ENCODE measurements around the gene SNX20.

SNX20 gene

DNA sequence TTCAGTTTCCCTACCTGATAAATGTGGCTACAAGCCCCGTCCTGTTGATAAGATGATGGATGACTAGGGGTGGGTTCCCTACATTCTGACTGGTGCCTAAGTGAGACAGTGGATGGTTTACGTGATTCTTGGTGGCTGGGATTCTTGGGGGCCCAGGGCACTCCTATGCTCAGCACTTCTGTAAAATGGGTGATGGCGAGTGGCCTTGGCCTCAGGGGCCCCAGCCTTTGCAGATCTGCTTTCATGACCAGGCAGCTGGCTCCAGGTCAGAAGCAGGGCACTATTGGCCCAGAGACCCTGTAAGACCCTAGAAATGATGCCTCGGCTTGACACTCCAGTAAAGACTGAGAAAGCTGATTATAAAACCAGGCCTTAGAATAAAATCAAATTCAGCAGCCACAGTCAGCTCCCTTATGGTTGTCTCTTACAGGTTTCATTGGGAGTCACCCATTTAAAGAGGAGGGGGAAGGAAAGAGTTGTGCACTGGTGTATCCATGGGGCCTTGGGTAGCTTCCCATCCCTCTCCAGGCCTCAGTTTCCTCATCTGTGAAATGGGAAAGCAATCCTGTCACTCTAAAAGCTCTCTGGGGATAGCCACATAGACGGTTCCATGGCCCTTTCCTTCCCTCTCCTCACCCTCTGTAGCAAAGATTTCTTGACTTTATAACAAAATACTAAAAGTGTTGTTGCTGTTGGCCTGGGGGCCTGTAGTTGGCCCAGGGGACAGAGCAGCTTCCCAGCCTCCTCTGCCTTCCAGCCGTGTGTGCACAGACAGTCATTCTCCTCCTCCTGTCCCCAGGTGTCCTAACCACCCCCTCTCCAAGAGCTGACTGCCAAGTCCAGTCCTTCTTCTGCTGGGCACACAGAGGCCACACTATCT is 1.2 kb downstream of the SNX20 start:
- no peak for DNase-seq (ENCODE audit: low read depth, low spot score)

DNA sequence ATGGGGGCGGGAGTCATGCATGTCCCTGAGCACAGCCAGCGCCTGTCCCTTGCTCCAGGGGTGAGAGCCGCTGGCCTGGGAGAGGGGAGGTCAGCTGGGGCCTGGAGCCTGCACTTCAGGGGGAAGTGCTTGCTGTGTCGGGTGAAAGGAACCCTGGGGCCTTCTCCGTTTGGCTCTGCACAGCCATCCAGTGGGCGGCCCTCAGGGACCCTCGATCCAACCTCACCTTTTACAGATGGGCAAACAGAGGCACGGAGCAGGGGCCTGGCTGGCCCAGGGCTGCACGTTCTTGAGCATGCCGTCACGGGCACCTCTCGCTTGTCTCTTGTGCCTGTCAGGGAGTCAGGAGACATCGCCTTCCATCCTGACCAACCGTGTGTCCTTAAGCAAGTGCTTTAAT is 1.8 kb downstream of the SNX20 start:
- DNase-seq (ENCODE audit: low read depth, low spot score) = no peak

DNA sequence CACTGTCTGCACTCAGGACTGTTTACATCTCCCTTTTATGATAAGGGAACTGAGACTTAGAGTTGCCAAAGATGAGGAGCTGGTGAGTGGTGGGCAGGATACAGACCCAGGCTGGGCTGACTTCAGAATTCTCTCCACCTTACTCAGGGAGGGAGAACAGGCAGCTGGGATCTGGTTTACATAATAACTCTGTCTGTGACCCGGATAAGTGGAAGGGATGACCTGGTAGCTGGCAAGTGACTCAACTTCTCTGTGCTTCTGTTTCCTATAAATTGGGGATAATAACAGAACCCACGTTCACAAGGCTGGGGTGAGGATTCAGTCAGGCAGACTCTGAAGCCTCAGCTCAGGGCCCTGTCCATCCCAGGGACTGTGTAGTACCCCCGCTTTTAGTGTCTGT is 2.6 kb downstream of the SNX20 start:
- DNase-seq (ENCODE audit: low read depth, low spot score) = no peak

DNA sequence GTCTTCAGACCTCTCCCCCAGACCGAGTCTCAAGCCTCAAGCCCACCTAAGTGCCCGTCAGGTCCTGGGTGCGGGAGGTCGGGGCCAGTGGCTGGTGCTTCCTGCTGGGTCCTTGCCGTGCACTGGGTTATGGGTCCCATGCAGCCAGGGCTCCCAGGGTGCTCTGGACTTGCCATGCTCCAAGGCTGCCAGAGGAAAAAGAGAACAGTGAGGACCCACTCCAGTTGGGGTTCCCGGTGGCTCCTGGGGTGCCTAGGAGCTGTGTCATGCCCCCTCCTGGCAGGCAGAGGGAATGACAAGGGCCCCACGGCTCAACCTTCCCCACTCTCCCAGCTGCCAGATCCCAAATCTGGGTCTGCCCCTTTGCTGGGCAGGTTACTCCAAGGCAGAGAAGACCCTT is 3.8 kb downstream of the SNX20 start:
- DNase-seq (ENCODE audit: low read depth, low spot score) = no peak

DNA sequence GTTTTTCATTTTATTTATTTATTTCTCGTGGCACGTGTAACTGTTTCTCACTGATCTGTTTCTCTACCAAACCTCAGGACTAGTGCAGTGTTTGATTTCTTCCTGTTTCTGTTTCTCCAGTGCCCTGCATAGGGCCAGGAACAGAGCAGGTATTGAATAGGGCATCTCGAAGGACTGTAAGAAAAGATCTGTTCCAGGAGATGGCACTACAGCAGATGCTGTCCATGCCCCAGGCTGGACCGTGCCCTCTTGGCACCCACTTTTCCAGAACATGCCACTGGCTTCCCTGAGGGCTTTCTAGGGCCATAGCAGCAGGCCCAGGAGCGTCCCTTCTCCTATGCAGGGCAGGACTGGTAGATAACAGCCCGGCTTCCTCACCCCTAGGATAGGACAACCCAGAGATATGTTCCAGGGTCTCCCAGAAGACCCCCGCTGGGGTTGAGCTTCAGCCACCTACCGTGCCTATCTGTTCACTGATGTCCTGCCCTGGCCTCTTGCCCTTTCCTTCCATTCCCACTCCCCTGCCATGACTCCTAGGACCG is 4.4 kb downstream of the SNX20 start:
- no peak for DNase-seq (ENCODE audit: low read depth, low spot score)

DNA sequence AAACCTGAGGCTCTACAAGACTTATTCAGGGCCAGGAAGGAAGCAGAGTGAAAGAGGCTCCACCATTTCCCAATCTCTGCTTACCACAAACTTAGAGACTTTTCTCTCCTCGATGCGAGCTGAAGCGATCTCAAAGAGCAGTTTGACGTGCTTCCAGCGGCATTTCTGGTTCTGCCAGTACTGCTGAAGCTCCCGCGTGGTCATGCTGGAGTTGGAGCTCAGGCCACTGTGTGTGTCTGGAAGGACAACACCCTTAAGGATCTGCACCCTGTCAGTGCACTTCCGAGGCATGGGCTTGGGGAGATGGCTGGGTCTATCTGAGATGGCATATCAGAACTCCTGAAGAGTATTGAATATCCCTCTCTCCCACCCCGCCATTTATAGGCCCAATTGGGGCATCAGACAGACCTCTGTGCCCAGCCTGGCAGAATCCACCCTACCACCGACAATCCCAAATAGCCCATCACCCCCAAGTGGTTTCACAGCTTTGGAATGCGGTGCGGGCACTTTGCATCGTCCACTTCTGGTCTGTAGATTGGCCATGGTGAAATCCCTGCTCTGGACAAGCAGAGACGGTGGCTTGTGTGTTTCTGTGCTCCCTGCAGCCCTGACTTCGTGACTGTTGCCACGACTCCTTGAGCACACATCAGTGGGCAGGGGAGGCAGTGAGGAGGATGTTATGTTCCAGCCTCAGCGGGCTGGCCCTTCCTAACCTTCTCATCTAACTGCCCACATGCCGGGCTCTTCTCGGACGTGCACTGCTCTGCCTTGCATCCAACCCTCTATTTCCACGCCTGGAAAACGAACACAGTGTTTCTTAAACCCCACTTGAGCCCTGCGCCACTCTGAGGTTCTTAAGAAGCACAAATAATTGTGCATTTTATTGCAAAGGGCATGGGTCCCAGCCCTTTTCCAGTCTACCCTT is 5.2 kb downstream of the SNX20 start:
- no peak for DNase-seq (ENCODE audit: low read depth, low spot score)

DNA sequence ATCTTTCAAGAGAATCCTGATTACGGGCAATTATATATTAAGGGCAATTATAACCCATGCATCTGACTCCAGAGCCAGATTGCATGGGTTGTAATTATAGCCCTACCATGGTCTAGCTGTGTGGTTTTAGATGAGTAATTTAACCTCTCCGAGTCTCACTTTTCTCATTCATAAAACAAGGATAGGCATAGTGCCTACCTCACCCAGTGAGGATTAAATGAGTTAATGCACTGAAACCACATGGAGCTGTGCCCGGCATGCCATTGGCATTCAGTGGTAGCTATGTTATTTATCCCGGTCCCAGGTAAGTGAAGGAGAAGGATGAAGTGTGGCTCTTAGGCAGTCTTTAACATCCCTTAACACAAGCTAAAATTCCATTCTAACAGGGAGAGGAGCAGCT is 6.3 kb downstream of the SNX20 start:
- DNase-seq (ENCODE audit: low read depth, low spot score) = peak; percentile 19

DNA sequence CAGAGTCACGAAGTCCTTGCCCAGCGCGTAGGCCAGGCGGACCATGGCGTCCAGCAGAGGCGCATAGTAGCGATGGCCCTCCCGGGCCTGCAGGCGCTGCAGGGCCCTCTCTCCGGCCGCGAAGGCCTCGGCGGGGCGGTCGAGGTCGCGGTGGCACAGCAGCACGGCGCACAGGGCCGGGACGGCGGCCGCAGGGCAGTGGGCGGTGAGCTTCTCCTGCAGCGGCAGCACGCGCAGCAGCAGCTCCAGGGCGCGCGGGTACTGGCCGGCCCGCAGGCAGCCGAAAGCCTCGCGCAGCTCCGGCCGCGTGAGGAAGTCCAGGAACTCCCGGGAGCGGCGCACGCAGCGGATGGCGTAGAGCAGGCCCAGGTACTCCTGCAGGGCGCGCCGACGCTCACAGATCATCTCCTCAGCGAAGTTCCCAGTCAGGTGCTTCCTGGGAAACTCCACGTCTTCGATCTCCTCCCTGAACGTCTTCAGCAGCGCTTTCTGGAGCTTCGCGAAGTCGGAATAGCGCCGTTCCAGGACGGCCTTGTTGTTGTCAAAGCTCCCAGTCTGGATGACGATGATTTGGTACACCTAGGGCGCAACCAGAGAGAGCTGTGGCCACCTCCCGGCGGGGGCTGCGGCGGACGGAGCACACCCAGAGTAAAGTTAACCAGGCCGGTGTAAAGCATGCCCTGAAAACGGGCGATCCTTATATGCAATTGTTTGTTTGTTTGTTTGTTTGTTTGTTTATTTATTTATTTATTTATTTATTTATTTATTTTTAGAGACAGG is 7.4 kb downstream of the SNX20 start:
- no peak for DNase-seq (ENCODE audit: low read depth, low spot score)

DNA sequence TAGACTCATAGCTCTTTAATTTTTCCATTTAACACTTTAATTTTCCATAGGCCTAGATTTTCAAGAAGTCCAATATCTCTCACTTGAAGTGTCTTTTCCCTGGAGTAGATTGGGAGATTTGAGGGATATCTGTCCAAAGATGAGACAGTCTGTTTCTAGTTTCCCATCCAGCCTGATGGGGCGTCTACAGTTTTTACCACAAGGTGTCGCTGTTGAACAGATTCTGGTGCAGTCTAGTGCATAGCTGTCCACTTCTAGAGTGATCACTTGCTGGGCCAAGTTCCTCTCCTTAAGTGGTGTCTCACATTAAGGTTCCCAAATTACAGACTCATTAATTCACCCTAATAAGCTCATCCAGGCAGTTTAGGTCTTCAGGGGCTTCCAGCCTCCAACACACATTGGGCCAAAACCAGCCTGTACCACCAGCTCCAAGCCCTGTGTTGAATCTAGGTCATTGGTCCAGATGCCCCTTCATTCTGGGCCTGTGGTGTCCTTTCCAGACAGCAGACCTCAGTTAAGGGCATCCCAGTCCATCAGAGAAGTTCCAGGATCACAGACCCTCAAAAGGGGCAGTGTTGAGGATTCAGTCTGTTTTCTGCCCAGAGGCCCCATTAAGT is 9.4 kb downstream of the SNX20 start:
- DNase-seq (ENCODE audit: low read depth, low spot score) = peak; percentile 16

DNA sequence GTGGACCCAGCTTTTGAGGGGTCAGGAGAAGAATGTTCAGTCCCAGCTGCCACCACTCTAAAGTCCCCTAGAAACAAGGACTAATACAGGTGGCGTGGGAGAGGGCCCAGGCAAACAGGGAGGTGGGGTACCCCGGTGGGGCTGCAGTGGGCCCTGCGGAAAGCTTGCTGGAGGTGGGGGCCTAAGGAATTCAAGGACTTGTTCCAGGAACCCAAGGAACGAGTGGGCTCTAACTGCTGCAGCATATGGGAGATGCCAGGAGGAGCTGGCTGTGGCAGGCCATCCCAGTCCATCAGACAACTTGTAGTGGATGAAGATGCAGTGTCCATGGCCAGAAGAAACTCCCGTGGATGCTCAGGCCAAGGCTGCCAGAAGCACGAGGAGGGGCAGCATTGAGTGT is 10.6 kb downstream of the SNX20 start:
- no peak for DNase-seq (ENCODE audit: low read depth, low spot score)

DNA sequence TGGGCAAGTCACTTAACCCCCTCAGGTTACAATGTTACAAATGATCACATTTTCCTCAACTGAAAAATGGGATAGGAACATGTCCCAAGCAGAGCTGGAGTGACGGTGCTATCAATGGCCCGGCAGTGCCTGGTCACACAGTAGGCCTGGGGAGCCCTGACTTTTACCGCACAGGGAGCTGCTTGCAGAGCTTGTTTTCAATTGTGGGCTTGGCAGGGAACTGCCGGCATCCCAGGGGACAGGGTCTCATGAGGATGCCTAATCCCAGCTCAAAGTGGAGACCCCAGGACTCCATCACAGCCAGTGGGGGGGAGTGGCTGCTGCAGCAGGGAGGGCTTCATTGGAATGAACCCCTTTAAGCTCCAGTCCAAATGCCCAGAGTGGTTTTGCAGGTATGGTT is 11.4 kb downstream of the SNX20 start:
- DNase-seq (ENCODE audit: low read depth, low spot score) = no peak

DNA sequence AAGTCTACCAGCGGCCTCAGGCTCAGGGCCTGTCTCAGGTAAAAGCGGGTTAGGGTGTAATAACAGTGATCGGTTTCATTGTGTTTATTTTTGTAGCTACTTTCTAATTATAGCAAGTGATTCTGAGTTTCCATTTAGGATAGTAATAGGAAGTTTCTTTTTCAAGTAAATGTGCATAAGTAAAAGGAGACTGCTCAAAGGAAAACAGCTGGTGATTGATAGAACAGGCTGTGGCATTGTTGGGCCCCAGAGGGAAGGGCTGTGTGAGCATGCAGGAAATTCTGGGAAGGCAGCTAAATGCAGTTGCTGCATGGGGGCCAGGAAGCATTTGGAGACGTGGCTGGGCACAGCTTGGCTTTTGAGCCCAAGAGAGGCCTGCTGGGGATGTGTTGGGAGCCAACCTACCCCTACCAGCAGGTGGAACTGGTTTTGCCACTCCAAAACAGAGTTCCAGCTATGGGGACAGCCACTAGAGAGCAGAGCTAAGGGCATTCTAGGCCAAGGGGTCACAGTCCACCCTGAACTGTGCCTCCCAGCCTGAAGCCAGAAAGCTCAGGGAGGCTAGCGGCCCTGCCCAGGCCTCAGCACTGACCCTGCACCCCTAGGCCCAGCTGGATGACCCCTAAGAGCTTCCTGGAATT is 12.6 kb downstream of the SNX20 start:
- no peak for DNase-seq (ENCODE audit: low read depth, low spot score)

DNA sequence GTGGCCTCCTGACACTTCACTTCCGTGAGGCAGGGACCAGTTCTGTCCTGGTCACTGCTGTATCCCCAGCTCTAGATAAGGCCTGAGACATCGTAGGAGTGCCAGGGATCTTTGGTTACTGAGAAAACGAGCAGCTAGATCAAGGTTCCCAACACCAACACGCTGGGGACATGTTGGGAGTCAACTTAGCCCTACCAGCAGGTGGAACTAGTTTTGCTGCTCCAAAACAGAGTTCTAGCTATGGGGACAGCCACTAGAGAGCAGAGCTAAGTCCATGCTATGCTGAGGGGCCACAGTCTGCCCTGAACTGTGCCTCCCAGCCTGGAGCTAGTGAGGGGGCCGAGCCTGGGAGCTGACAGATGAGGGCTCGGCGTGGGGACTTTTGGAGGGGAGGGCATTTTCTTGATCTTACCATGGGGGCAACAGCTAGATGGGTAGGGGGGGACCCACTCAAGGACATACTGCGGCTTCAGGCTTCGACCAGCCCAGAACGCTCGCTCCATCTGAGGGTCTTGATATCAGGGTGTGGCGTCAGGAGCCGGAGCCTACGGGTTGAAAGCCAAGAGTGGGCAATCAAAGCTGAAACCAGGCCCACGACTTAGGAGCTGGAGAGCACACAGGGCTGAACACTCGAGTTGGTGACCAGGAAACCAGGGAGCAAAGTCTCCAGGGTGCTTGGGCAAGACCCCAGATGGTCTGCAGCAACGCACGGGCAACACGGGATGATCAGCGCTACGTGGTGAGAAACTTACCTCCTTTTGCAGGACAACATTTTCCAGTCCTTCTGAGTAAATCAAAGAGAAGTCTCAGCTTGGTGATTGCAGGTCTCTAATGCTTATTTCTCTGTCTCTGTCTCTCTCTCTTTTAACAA is 13.4 kb downstream of the SNX20 start:
- no peak for DNase-seq (ENCODE audit: low read depth, low spot score)

DNA sequence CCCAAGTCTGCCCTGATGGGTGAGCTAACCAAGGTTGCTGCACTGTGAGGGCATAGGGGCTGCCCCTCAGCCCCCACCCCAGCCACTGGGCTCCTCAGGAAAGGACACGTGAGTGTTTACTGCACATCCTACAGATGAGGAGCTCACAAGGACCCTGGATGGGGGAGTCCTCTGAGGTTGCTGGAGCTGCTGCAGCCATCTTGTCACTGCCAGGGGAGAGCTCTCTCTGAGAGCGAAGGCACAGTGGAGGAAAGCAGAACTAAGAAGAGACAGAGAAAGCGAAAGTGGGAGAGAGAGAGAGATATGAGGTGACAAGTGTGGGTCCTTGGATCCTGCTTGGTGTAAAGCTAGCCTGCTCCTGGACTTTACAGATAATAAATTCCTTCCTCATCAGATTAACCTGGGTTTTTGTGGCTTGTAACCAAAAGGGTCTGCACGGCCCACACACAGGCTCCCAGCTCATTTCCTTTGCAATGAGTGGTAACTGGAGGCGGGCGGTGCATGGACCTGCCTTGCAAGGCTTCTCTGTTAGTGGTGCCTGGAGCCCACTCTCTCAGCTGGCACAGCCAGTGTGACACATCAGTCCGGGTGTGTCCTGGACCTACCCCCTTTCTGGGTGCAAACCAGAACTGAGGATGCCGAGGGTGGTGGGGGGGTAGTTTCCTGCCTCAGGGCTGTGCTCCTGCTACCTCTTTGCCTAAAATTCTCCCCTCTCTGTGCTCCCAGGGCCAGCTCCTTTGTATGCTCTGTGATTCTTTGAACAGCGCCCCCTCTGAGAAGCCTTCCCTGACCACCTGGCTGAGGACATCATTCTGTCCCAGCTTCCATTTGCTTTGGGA is 14.2 kb downstream of the SNX20 start:
- DNase-seq (ENCODE audit: low read depth, low spot score) = no peak

DNA sequence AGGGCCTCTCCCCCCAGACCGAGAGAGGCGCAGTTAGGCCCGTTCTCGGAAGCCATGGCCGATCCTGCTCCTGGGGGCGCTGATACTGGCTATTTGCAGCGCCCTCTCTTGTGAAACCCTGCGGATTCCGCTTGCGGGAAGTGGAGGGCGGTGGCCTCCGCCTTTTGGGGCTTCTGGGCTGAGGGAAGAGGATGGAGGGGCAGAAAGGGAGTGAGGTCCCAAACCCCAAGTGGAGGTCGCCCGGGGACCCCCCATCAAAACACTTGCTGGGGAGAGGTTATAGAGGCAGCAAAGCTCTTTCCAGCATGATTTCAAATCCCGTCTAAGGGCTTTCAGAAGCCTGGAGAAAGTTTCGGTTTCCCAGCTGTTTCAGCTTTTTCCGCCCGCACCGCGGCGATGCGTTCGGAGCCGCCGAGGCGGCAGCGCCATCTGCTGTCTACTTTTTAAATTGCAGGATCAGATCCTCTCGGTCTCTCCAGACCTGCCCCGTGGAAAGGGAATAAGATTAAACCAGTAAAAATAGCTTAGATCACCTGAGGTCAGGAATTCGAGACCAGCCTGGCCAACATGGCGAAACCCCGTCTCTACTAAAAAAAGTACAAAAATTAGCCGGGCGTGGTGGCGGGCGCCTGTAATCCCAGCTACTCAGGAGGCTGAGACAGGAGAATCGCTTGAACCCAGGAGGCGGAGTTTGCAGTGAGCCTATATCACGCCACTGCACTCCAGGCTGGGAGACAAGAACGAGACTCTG is 15.8 kb downstream of the SNX20 start:
- DNase-seq (ENCODE audit: low read depth, low spot score) = peak; percentile 91

DNA sequence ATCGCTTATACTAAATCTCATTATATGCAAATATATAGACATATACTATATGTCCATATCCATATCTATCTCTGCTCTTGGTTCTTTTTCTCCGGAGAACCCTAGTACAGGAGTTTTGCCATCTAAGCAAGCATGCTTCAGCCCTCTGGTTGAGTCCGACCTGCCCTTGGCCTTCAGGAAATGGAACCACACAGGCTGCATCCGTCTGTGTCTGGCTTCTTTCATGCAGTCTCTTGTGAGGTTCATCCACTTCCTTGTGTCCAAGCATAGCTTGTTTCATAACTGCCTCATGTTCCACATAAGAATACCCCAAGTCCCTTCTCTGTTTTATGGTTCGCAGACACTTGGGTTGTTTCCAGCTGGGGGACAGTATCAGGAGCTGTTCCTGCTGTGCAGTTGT is 16.8 kb downstream of the SNX20 start:
- DNase-seq (ENCODE audit: low read depth, low spot score) = no peak

DNA sequence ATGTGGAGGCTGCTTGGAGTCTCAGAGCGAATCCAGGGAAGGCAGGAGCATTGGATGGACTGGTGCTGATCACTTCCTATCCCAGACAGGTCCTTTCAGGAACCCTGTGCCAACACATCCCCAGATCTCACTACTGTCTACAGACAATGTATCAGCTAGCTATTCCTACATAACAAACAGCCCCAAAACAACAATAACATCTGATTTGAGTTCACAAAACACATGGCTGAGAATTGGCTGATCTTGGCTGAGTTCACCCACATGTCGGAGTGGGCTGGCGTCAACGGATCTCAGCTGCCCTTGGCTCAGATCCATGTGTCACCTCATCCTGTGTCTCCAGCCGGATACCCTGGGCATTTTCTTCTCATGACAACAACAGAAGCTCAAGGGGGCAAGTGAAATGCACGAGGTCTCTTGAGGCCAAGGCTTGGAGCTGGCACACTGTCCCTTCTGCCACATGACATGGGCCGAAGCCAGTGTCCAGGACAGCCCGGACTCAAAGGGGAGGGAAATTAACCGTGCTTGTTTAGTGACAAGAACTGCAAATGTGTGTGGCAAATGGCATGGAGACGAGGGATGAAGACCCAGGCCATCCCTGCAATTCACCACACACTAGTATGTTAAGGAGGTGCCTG is 18.7 kb downstream of the SNX20 start:
- no peak for DNase-seq (ENCODE audit: low read depth, low spot score)

DNA sequence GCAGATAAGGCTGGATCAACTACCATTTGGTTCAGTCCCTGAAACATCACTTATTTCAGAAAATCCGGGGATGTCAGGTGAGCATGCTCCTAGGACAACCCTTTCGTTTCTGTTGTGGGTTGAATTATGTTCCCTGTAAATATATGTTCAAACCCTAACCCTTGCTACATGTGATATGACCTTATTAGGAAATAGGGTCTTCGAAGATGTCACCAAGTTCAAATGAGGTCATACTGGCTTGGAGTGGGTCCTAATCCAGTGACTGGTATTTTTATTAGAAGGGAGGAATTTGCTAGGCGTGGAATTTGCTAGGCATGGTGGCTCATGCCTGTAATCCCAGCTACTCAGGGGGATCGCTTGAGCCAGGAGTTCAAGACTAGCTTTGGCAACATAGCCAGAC is 21.3 kb downstream of the SNX20 start:
- no peak for DNase-seq (ENCODE audit: low read depth, low spot score)
